Measurements from ENCODE around the gene BLOC1S1. TPM values are rescaled to one million over a fixed set of nuclear protein-coding genes. Genes with fewer than 3 reads are reported as not detected.

The BLOC1S1 gene
- total RNA-seq: 100 to 1,000 TPM; 114 to 123 TPM
- polyA plus RNA-seq (ENCODE audit: insufficient read length in 6 of 6): 10 to 100 TPM; 69.4 to 82.0 (median 72.3) TPM
- long read RNA-seq, donor 1, transcript BLOC1S1-204 (3 exons, 1,229 nt): minor isoform, 9 of 117 reads
- long read RNA-seq, donor 1, transcript BLOC1S1-203 (4 exons, 571 nt): major isoform, 101 of 117 reads
- long read RNA-seq, donor 1, partial matches to known transcripts: 0 of 117 reads
- long read RNA-seq, donor 1, other reads (novel, unspliced or antisense): 0 of 117 reads
- long read RNA-seq, donor 2, transcript BLOC1S1-204 (3 exons, 1,229 nt): minor isoform, 8 of 95 reads
- long read RNA-seq, donor 2, transcript BLOC1S1-203 (4 exons, 571 nt): major isoform, 75 of 95 reads
- long read RNA-seq, donor 2, partial matches to known transcripts: 6 of 95 reads
- long read RNA-seq, donor 2, other reads (novel, unspliced or antisense): 0 of 95 reads
- long read RNA-seq, donor 3, transcript BLOC1S1-203 (4 exons, 571 nt): major isoform, 75 of 80 reads
- long read RNA-seq, donor 3, partial matches to known transcripts: 0 of 80 reads
- long read RNA-seq, donor 3, other reads (novel, unspliced or antisense): 0 of 80 reads
- long read RNA-seq, donor 4, transcript BLOC1S1-203 (4 exons, 571 nt): major isoform, 145 of 159 reads
- long read RNA-seq, donor 4, partial matches to known transcripts: 5 of 159 reads
- long read RNA-seq, donor 4, other reads (novel, unspliced or antisense): 2 of 159 reads
- long read RNA-seq, donor 5, transcript BLOC1S1-204 (3 exons, 1,229 nt): minor isoform, 7 of 80 reads
- long read RNA-seq, donor 5, transcript BLOC1S1-203 (4 exons, 571 nt): major isoform, 65 of 80 reads
- long read RNA-seq, donor 5, partial matches to known transcripts: 5 of 80 reads
- long read RNA-seq, donor 5, other reads (novel, unspliced or antisense): 0 of 80 reads
- long read RNA-seq, donor 6, transcript BLOC1S1-203 (4 exons, 571 nt): major isoform, 91 of 112 reads
- long read RNA-seq, donor 6, partial matches to known transcripts: 12 of 112 reads
- long read RNA-seq, donor 6, other reads (novel, unspliced or antisense): 0 of 112 reads
- long read RNA-seq, donor 7, transcript BLOC1S1-204 (3 exons, 1,229 nt): minor isoform, 6 of 76 reads
- long read RNA-seq, donor 7, transcript BLOC1S1-203 (4 exons, 571 nt): major isoform, 67 of 76 reads
- long read RNA-seq, donor 7, partial matches to known transcripts: 0 of 76 reads
- long read RNA-seq, donor 7, other reads (novel, unspliced or antisense): 0 of 76 reads
- long read RNA-seq, donor 8, transcript BLOC1S1-203 (4 exons, 571 nt): major isoform, 42 of 47 reads
- long read RNA-seq, donor 8, partial matches to known transcripts: 0 of 47 reads
- long read RNA-seq, donor 8, other reads (novel, unspliced or antisense): 0 of 47 reads
- long read RNA-seq, donor 9: 0 reads
- long read RNA-seq, donor 10, transcript BLOC1S1-203 (4 exons, 571 nt): major isoform, 170 of 178 reads
- long read RNA-seq, donor 10, partial matches to known transcripts: 0 of 178 reads
- long read RNA-seq, donor 10, other reads (novel, unspliced or antisense): 0 of 178 reads
- long read RNA-seq, donor 11, transcript BLOC1S1-204 (3 exons, 1,229 nt): minor isoform, 5 of 123 reads
- long read RNA-seq, donor 11, transcript BLOC1S1-203 (4 exons, 571 nt): major isoform, 108 of 123 reads
- long read RNA-seq, donor 11, partial matches to known transcripts: 7 of 123 reads
- long read RNA-seq, donor 11, other reads (novel, unspliced or antisense): 0 of 123 reads
- long read RNA-seq, donor 12, transcript BLOC1S1-203 (4 exons, 571 nt): major isoform, 39 of 43 reads
- long read RNA-seq, donor 12, partial matches to known transcripts: 0 of 43 reads
- long read RNA-seq, donor 12, other reads (novel, unspliced or antisense): 0 of 43 reads

- Histone ChIP-seq H3K27me3 (no peaks in the 10 kb centered on the region), H3K36me3 (peaks cover 0 to 17% of the 10 kb centered on the region in 2 donors), H3K4me1 (peaks cover 27 to 55% of the 10 kb centered on the region in 2 donors), H3K9me3 (no peaks in the 10 kb centered on the region), H3K4me3 (peak within 1 kb of the TSS; percentile 48 to 94), H3K27ac (peak within 1 kb of the TSS; percentile 88 to 98)
- TF ChIP-seq CTCF (IDR thresholded peaks at IDR 0.05): no peak
- intact Hi-C loops (cut with DNase I): no loop called here
- DNase-seq (peak; percentile 92 to 98 (median 96)), ATAC-seq (peak; percentile 91)
These were observed at the start of gene BLOC1S1 for GRCh38 chr12:55715833-55716581. Gene BLOC1S1, plus strand, starts transcription at chr12:55716046. Its CDS starts 6 bp downstream, at chr12:55716052.

- ATAC-seq (no peak), DNase-seq (no peak)
- no peaks in the 10 kb centered on the region for H3K9me3 ChIP-seq
- no peaks in the 10 kb centered on the region for H3K4me1 ChIP-seq
- no peaks in the 10 kb centered on the region for H3K27me3 ChIP-seq
- H3K27ac ChIP-seq: no peak overlapping the region
- H3K4me3 ChIP-seq: no peak overlapping the region
- H3K36me3 ChIP-seq: no peaks in the 10 kb centered on the region
- no peak for TF ChIP-seq CTCF (IDR thresholded peaks at IDR 0.05)
- intact Hi-C loops (cut with DNase I): no loop called here
These were observed 49.3 kb upstream of the BLOC1S1 start for GRCh38 chr12:55666508-55666907.

- Histone ChIP-seq H3K4me3 (no peak overlapping the region), H3K36me3 (no peaks in the 10 kb centered on the region), H3K27ac (no peak overlapping the region), H3K27me3 (no peaks in the 10 kb centered on the region), H3K4me1 (peaks cover 0 to 7% of the 10 kb centered on the region in 2 donors), H3K9me3 (no peaks in the 10 kb centered on the region)
- DNase-seq: no peak
- TF ChIP-seq CTCF (IDR thresholded peaks at IDR 0.05): no peak
- ATAC-seq: no peak
- intact Hi-C loops (cut with DNase I): no loop called here
These were observed 45.6 kb upstream of the BLOC1S1 start for GRCh38 chr12:55670276-55670675.

GRCh38 chr12:55671746-55672145, 44.1 kb upstream of the BLOC1S1 start:
- H3K9me3 ChIP-seq: no peaks in the 10 kb centered on the region
- ATAC-seq (no peak), DNase-seq (no peak)
- TF ChIP-seq CTCF (IDR thresholded peaks at IDR 0.05): no peak
- H3K27ac ChIP-seq: no peak overlapping the region
- H3K4me1 ChIP-seq: peaks cover 0 to 13% of the 10 kb centered on the region in 2 donors
- intact Hi-C loops (cut with DNase I): no loop called here
- no peaks in the 10 kb centered on the region for H3K36me3 ChIP-seq
- H3K27me3 ChIP-seq: no peaks in the 10 kb centered on the region
- H3K4me3 ChIP-seq: no peak overlapping the region
